MM.1S (cell line): ENCODE data around the gene SNX30.

Experiments
- DNase-seq: peaks from one replicate; pipeline ENCODE4 v3.0.0-alpha.2; 2015
- H2AFZ ChIP-seq: fragments of 300-600 bp; sonication (generic); 2 replicates; pipeline ENCODE4 v1.6.0; 2016; ENCODE audit warnings: antibody characterized with exemption, low read length
- H3F3A ChIP-seq: fragments of 300-600 bp; sonication (generic); 2 replicates; pipeline ENCODE4 v1.6.1; 2016; ENCODE audit warnings: mild to moderate bottlenecking, antibody characterized with exemption, low read length, moderate library complexity, mixed read lengths; ENCODE audit not compliant: insufficient read depth
- H3K27ac ChIP-seq: fragments of 300-600 bp; sonication (generic); 2 replicates; pipeline ENCODE4 v1.5.1; 2016; ENCODE audit warnings: mild to moderate bottlenecking, low read length
- H3K27me3 ChIP-seq: fragments of 300-600 bp; sonication (generic); replicated peaks from 2 replicates; pipeline ENCODE4 v1.6.0; 2016; ENCODE audit warnings: low read length; ENCODE audit not compliant: insufficient read depth
- H3K36me3 ChIP-seq: fragments of 300-600 bp; sonication (generic); replicated peaks from 2 replicates; pipeline ENCODE4 v1.6.1; 2016; ENCODE audit warnings: mild to moderate bottlenecking, low read length, mixed read lengths; ENCODE audit not compliant: insufficient read depth
- H3K4me1 ChIP-seq: fragments of 300-600 bp; sonication (generic); 2 replicates; pipeline ENCODE4 v1.6.1; 2016; ENCODE audit warnings: low read length, mixed read lengths
- H3K4me2 ChIP-seq: fragments of 300-600 bp; sonication (generic); 2 replicates; pipeline ENCODE4 v1.6.0; 2016; ENCODE audit warnings: low read depth, low read length
- H3K4me3 ChIP-seq: fragments of 300-600 bp; sonication (generic); 2 replicates; pipeline ENCODE4 v1.5.1; 2016; ENCODE audit warnings: low read length, mixed read lengths
- H3K79me2 ChIP-seq: fragments of 300-600 bp; sonication (generic); 2 replicates; pipeline ENCODE4 v1.6.1; 2016; ENCODE audit warnings: mixed run types, low read length, mixed read lengths
- H3K9ac ChIP-seq: fragments of 300-600 bp; sonication (generic); 2 replicates; pipeline ENCODE4 v1.6.1; 2016; ENCODE audit warnings: low read length, mixed read lengths
- H3K9me2 ChIP-seq: fragments of 300-600 bp; sonication (generic); replicated peaks from 2 replicates; pipeline ENCODE4 v1.6.1; 2016; ENCODE audit warnings: mild to moderate bottlenecking, low read length, mixed read lengths; ENCODE audit not compliant: insufficient read depth
- H3K9me3 ChIP-seq: fragments of 300-600 bp; sonication (generic); replicated peaks from 2 replicates; pipeline ENCODE4 v1.6.1; 2016; ENCODE audit warnings: mild to moderate bottlenecking, low read length, mixed read lengths; ENCODE audit not compliant: insufficient read depth
- H4K20me1 ChIP-seq: fragments of 300-600 bp; sonication (generic); 2 replicates; pipeline ENCODE4 v1.6.1; 2016; ENCODE audit warnings: mild to moderate bottlenecking, low read length, moderate library complexity, mixed read lengths; ENCODE audit not compliant: insufficient read depth
- EZH2 ChIP-seq: fragments of 300-600 bp; sonication (generic); optimal IDR thresholded peaks from 2 replicates; pipeline ENCODE3; 2017; ENCODE audit warnings: low read depth, mild to moderate bottlenecking, antibody characterized with exemption, low read length, mixed read lengths
- EZH2phosphoT487 ChIP-seq: fragments of 300-600 bp; sonication (generic); IDR thresholded peaks from 2 replicates; pipeline ENCODE4 v1.6.1; 2018; ENCODE audit warnings: antibody characterized with exemption, low read length
- TF ChIP-seq, protein P1 (sequence below): fragments of 300-600 bp; sonication (generic); IDR thresholded peaks from 2 replicates; pipeline ENCODE4 v1.5.1; 2016; ENCODE audit warnings: antibody characterized with exemption, low read length, mixed read lengths

The SNX30 gene

DNA sequence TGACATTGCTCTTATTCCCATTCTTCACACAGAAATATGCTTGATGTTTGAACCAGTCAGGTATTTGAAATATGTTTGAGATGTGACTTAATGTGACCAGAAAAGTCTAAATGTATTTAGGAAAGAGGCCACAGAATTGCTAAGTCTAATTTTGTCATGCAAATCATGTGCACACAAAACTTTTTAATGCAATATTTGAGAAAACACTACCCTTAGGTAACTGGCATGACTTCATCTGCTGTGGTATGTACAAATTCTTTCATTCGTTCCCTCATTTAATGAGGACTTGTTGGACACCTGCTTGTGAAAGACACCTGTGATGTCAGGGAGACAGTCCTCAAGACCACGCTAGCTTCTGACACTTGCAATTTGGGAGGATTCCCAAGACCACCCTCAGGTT is 161.2 kb downstream of the SNX30 start:
- no peaks in the 10 kb centered on the region for H3K36me3 ChIP-seq
- H3K4me3 ChIP-seq: no peak overlapping the region
- TF ChIP-seq, protein P1, sequence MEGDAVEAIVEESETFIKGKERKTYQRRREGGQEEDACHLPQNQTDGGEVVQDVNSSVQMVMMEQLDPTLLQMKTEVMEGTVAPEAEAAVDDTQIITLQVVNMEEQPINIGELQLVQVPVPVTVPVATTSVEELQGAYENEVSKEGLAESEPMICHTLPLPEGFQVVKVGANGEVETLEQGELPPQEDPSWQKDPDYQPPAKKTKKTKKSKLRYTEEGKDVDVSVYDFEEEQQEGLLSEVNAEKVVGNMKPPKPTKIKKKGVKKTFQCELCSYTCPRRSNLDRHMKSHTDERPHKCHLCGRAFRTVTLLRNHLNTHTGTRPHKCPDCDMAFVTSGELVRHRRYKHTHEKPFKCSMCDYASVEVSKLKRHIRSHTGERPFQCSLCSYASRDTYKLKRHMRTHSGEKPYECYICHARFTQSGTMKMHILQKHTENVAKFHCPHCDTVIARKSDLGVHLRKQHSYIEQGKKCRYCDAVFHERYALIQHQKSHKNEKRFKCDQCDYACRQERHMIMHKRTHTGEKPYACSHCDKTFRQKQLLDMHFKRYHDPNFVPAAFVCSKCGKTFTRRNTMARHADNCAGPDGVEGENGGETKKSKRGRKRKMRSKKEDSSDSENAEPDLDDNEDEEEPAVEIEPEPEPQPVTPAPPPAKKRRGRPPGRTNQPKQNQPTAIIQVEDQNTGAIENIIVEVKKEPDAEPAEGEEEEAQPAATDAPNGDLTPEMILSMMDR: no peak
- TF ChIP-seq EZH2 (no peak), EZH2phosphoT487 (no peak)
- H3K4me1 ChIP-seq: no peaks in the 10 kb centered on the region
- H3K9me2 ChIP-seq: no peaks in the 10 kb centered on the region
- no peak overlapping the region for H2AFZ ChIP-seq
- no peaks in the 10 kb centered on the region for H3K79me2 ChIP-seq
- H3K9ac ChIP-seq: no peak overlapping the region
- no peaks in the 10 kb centered on the region for H3K27me3 ChIP-seq
- no peak for DNase-seq
- H3K9me3 ChIP-seq: no peaks in the 10 kb centered on the region
- H3F3A ChIP-seq: no peaks in the 10 kb centered on the region
- H3K4me2 ChIP-seq: no peak overlapping the region
- no peaks in the 10 kb centered on the region for H4K20me1 ChIP-seq
- H3K27ac ChIP-seq: no peak overlapping the region

DNA sequence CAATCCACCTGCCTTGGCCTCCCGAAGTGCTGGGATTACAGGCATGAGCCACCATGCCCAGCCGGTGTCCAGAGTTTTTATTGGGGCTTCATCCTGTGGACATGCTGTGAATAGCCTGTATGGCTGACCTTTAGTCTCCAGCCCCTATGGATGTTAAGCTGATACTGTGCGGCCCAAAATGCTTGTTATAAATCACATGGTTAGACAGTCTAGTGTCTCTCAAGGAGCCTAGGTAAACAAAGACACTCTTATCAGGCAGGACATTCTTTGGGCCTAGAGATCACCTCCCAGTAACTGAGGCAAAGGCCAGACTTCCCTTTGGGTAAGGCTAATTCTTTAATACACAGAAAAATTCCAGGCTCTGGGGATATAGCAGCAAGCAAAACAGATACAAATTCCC is 162.1 kb downstream of the SNX30 start:
- TF ChIP-seq, protein P1: no peak
- TF ChIP-seq EZH2phosphoT487: no peak
- no peak for TF ChIP-seq EZH2
- DNase-seq: no peak
- no peak overlapping the region for H3K9ac ChIP-seq

DNA sequence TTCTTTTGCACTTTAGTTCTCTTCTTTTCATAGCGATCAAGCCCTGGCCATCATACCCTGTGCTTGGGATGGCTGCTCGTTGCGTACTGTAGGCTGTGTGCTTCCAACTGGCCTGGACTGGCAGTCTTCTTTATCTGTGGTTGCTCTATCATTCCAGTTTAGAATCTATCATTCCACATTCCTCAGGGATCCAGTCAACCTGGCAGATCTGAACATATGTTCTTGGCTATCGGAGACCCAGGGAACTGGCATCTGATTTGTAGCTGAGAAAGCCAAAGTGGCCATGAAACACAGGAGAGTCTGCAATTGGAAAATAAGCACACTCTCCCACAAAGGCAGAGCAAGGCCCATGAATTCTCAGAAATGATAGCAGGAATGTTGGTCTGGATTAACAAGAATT is 162.8 kb downstream of the SNX30 start:
- Histone ChIP-seq H3K4me3 (no peak overlapping the region), H4K20me1 (no peaks in the 10 kb centered on the region), H2AFZ (no peak overlapping the region), H3K4me2 (no peak overlapping the region), H3K27me3 (no peaks in the 10 kb centered on the region), H3K9me2 (no peaks in the 10 kb centered on the region), H3K36me3 (no peaks in the 10 kb centered on the region), H3K4me1 (no peaks in the 10 kb centered on the region), H3K79me2 (no peaks in the 10 kb centered on the region), H3K9me3 (no peaks in the 10 kb centered on the region), H3K27ac (no peak overlapping the region), H3F3A (no peaks in the 10 kb centered on the region), H3K9ac (no peak overlapping the region)
- DNase-seq: no peak
- TF ChIP-seq EZH2phosphoT487 (no peak), EZH2 (no peak)
- TF ChIP-seq, protein P1: no peak

More for the DNA sequence above, 162.1 kb downstream of the SNX30 start:
- Histone ChIP-seq H4K20me1 (no peaks in the 10 kb centered on the region), H3K79me2 (no peaks in the 10 kb centered on the region), H3K36me3 (no peaks in the 10 kb centered on the region), H3K9me2 (no peaks in the 10 kb centered on the region), H3K9me3 (no peaks in the 10 kb centered on the region), H3K27me3 (no peaks in the 10 kb centered on the region), H2AFZ (no peak overlapping the region), H3K4me3 (no peak overlapping the region), H3K4me2 (no peak overlapping the region), H3K4me1 (no peaks in the 10 kb centered on the region), H3F3A (no peaks in the 10 kb centered on the region), H3K27ac (no peak overlapping the region)
